ENCODE measurements around the gene MAML2.

Gene MAML2

GRCh38 chr11:96107143-96107824 is 235.7 kb downstream of the MAML2 start:
- DNase-seq (ENCODE audit: low read depth in 1 of 2, low spot score in 1 of 2) = no peak
- H3K27me3 ChIP-seq (ENCODE audit: insufficient read depth, poor library complexity, severe bottlenecking) = no peaks in the 10 kb centered on the region
- TF ChIP-seq POLR2AphosphoS5 (IDR thresholded peaks at IDR 0.05; ENCODE audit: low read depth) (no peak), GABPA (IDR thresholded peaks at IDR 0.05; ENCODE audit: low read depth) (no peak), SPI1 (IDR thresholded peaks at IDR 0.05; ENCODE audit: borderline replicate concordance, low read depth) (no peak)
- TF ChIP-seq, protein P1, sequence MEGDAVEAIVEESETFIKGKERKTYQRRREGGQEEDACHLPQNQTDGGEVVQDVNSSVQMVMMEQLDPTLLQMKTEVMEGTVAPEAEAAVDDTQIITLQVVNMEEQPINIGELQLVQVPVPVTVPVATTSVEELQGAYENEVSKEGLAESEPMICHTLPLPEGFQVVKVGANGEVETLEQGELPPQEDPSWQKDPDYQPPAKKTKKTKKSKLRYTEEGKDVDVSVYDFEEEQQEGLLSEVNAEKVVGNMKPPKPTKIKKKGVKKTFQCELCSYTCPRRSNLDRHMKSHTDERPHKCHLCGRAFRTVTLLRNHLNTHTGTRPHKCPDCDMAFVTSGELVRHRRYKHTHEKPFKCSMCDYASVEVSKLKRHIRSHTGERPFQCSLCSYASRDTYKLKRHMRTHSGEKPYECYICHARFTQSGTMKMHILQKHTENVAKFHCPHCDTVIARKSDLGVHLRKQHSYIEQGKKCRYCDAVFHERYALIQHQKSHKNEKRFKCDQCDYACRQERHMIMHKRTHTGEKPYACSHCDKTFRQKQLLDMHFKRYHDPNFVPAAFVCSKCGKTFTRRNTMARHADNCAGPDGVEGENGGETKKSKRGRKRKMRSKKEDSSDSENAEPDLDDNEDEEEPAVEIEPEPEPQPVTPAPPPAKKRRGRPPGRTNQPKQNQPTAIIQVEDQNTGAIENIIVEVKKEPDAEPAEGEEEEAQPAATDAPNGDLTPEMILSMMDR (IDR thresholded peaks at IDR 0.05; ENCODE audit: insufficient read depth, low read length) = no peak

GRCh38 chr11:96106645-96107044 is 236.3 kb downstream of the MAML2 start:
- H3K27me3 ChIP-seq (ENCODE audit: insufficient read depth, poor library complexity, severe bottlenecking) = no peaks in the 10 kb centered on the region
- H3K27ac ChIP-seq (replicated peaks) = no peak overlapping the region
- no peak for TF ChIP-seq SPI1 (IDR thresholded peaks at IDR 0.05; ENCODE audit: borderline replicate concordance, low read depth)
- TF ChIP-seq, protein P1 (IDR thresholded peaks at IDR 0.05; ENCODE audit: insufficient read depth, low read length) = no peak
- TF ChIP-seq GABPA (IDR thresholded peaks at IDR 0.05; ENCODE audit: low read depth) = no peak
- no peak for TF ChIP-seq POLR2AphosphoS5 (IDR thresholded peaks at IDR 0.05; ENCODE audit: low read depth)
- TF ChIP-seq, protein P2, sequence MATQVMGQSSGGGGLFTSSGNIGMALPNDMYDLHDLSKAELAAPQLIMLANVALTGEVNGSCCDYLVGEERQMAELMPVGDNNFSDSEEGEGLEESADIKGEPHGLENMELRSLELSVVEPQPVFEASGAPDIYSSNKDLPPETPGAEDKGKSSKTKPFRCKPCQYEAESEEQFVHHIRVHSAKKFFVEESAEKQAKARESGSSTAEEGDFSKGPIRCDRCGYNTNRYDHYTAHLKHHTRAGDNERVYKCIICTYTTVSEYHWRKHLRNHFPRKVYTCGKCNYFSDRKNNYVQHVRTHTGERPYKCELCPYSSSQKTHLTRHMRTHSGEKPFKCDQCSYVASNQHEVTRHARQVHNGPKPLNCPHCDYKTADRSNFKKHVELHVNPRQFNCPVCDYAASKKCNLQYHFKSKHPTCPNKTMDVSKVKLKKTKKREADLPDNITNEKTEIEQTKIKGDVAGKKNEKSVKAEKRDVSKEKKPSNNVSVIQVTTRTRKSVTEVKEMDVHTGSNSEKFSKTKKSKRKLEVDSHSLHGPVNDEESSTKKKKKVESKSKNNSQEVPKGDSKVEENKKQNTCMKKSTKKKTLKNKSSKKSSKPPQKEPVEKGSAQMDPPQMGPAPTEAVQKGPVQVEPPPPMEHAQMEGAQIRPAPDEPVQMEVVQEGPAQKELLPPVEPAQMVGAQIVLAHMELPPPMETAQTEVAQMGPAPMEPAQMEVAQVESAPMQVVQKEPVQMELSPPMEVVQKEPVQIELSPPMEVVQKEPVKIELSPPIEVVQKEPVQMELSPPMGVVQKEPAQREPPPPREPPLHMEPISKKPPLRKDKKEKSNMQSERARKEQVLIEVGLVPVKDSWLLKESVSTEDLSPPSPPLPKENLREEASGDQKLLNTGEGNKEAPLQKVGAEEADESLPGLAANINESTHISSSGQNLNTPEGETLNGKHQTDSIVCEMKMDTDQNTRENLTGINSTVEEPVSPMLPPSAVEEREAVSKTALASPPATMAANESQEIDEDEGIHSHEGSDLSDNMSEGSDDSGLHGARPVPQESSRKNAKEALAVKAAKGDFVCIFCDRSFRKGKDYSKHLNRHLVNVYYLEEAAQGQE (IDR thresholded peaks at IDR 0.05; ENCODE audit: insufficient replicate concordance, low read depth) = no peak
- DNase-seq (ENCODE audit: low read depth in 1 of 2, low spot score in 1 of 2) = no peak
- H3K4me3 ChIP-seq (replicated peaks; ENCODE audit: insufficient read depth, low read length) = no peak overlapping the region

More at GRCh38 chr11:96107143-96107824, 235.7 kb downstream of the MAML2 start:
- no peak overlapping the region for H3K27ac ChIP-seq (replicated peaks)
- H3K4me3 ChIP-seq (replicated peaks; ENCODE audit: insufficient read depth, low read length) = no peak overlapping the region

DNA sequence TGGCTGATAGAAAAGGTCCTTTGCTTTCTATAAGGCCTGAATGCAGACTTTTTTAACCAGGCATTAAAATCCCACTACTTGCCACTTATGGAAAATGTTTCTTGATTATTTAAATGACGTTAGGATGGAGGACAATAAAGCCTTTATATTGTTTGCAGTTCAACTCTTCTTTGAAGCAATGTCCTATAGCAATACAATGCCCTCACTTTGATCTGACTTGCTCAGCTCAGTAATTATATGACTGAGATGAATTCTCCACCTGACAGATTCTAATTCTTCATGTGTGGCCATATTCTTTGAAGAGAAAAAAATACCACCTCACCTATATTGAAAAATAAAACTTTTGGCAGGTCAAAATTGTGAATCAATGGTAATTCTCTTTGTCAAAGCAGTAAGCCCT is 237.1 kb downstream of the MAML2 start:
- DNase-seq (ENCODE audit: low read depth in 1 of 2, low spot score in 1 of 2) = no peak
- H3K27me3 ChIP-seq (ENCODE audit: insufficient read depth, poor library complexity, severe bottlenecking) = no peaks in the 10 kb centered on the region
- TF ChIP-seq, protein P2 (IDR thresholded peaks at IDR 0.05; ENCODE audit: insufficient replicate concordance, low read depth) = no peak
- TF ChIP-seq POLR2AphosphoS5 (IDR thresholded peaks at IDR 0.05; ENCODE audit: low read depth) = no peak
- no peak for TF ChIP-seq GABPA (IDR thresholded peaks at IDR 0.05; ENCODE audit: low read depth)
- no peak for TF ChIP-seq SPI1 (IDR thresholded peaks at IDR 0.05; ENCODE audit: borderline replicate concordance, low read depth)
- TF ChIP-seq, protein P1 (IDR thresholded peaks at IDR 0.05; ENCODE audit: insufficient read depth, low read length) = no peak
- no peak overlapping the region for H3K4me3 ChIP-seq (replicated peaks; ENCODE audit: insufficient read depth, low read length)
- no peak overlapping the region for H3K27ac ChIP-seq (replicated peaks)

Measured in HL-60 (cell line).